A673 (cell line): ENCODE data around the gene TUBA1C. TPM values are rescaled to one million over a fixed set of nuclear protein-coding genes. Genes with fewer than 3 reads are reported as not detected.

Experiments
- BruUV-seq: library from RNA; stranded (reverse); fragments of 400-500 nt; replicated peaks from 2 replicates; lab custom pipeline; 2021; lab: Mats Ljungman, UMichigan
- CTCF ChIA-PET: fragments of 300-600 bp; sonication (Branson Sonifier 250); formaldehyde crosslinking; loops from one replicate; lab custom pipeline; 2022; ENCODE audit warnings: antibody characterized with exemption; lab: Charles Lee
- POLR2A ChIA-PET: fragments of 300-600 bp; sonication (Branson Sonifier 250); formaldehyde crosslinking; loops from one replicate; lab custom pipeline; 2022; ENCODE audit warnings: antibody characterized with exemption; ENCODE audit not compliant: low non-redundant PET; lab: Charles Lee
- DNase-seq: peaks from one replicate; pipeline ENCODE4 v3.0.0-alpha.2; 2015; ENCODE audit warnings: low spot score
- H3K27ac ChIP-seq: fragments of 200-600 bp; sonication (generic); 2 replicates; pipeline ENCODE4 v1.5.1; 2016; ENCODE audit warnings: mixed run types, low read depth, mild to moderate bottlenecking, mixed read lengths, antibody characterized with exemption, low read length; ENCODE audit not compliant: poor library complexity, severe bottlenecking
- H3K27me3 ChIP-seq: fragments of 200-600 bp; sonication (generic); replicated peaks from 2 replicates; pipeline ENCODE4 v1.6.1; 2017; ENCODE audit warnings: mixed run types, low read depth, mild to moderate bottlenecking, mixed read lengths, antibody characterized with exemption, low read length; ENCODE audit not compliant: insufficient read depth, poor library complexity
- H3K36me3 ChIP-seq: fragments of 200-600 bp; sonication (generic); 2 replicates; pipeline ENCODE4 v1.6.1; 2016; ENCODE audit warnings: mixed run types, mild to moderate bottlenecking, mixed read lengths, antibody characterized with exemption, low read length; ENCODE audit not compliant: insufficient read depth, poor library complexity, severe bottlenecking
- H3K4me1 ChIP-seq: fragments of 200-600 bp; sonication (generic); 2 replicates; pipeline ENCODE4 v1.6.1; 2017; ENCODE audit warnings: mixed run types, mild to moderate bottlenecking, mixed read lengths, antibody characterized with exemption, low read length; ENCODE audit not compliant: insufficient read depth, poor library complexity, severe bottlenecking
- H3K4me3 ChIP-seq: fragments of 200-600 bp; sonication (generic); 2 replicates; pipeline ENCODE4 v1.5.1; 2016; ENCODE audit warnings: low read depth, mixed run types, mild to moderate bottlenecking, mixed read lengths, low read length; ENCODE audit not compliant: poor library complexity, severe bottlenecking
- H3K9me3 ChIP-seq: fragments of 200-600 bp; sonication (generic); 2 replicates; pipeline ENCODE4 v1.6.1; 2016; ENCODE audit warnings: mixed run types, low read depth, mild to moderate bottlenecking, mixed read lengths, antibody characterized with exemption, low read length; ENCODE audit not compliant: poor library complexity, severe bottlenecking
- EZH2 ChIP-seq: fragments of 200-600 bp; sonication (generic); IDR thresholded peaks from 2 replicates; pipeline ENCODE4 v1.6.1; 2017; ENCODE audit warnings: borderline replicate concordance, low read depth, mild to moderate bottlenecking, mixed read lengths, antibody characterized with exemption, low read length; ENCODE audit not compliant: poor library complexity, severe bottlenecking
- intact Hi-C: fragments of 100-400 bp; cut with micrococcal nuclease; formaldehyde crosslinking; loops from one replicate; pipeline ENCODE4 v1.10.0; 2022; ENCODE audit not compliant: unreplicated experiment
- total RNA-seq: library from RNA; stranded (reverse); gene quantifications from 2 replicates; pipeline ENCODE4 v1.2.3, GENCODE V29; 2021
- TF ChIP-seq, protein P1 (sequence below): fragments of 300-800, 200-600 bp; sonication (generic); conservative IDR thresholded peaks from 2 replicates; pipeline ENCODE4 v1.5.1; 2017; ENCODE audit warnings: low read depth, mild to moderate bottlenecking, antibody characterized with exemption, low read length, moderate library complexity, mixed read lengths

TUBA1C gene
- total RNA-seq, 1 experiment from 2014 or later = 622 TPM

DNA sequence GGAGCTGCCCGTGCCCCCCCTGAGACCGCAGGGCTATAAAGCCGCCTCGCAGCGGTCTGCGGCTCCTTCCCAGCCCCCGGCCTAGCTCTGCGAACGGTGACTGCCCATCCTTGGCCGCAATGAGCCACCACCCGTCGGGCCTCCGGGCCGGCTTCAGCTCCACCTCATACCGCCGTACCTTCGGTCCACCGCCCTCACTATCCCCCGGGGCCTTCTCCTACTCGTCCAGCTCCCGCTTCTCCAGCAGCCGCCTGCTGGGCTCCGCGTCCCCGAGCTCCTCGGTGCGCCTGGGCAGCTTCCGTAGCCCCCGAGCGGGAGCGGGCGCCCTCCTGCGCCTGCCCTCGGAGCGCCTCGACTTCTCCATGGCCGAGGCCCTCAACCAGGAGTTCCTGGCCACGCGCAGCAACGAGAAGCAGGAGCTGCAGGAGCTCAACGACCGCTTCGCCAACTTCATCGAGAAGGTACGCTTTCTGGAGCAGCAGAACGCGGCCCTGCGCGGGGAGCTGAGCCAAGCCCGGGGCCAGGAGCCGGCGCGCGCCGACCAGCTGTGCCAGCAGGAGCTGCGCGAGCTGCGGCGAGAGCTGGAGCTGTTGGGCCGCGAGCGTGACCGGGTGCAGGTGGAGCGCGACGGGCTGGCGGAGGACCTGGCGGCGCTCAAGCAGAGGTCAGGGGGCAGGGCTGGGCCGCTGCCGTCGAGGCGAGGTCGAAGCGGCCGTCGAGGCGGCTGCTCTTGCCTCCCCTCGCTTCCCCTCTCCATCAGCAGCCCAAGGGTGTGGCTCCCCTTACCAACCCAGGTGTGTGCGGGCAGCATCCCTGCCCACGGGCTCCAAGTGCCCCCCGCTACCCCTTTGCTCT, 30.4 kb downstream of the TUBA1C start, which contains the start of gene PRPH:
Gene PRPH (plus strand): TSS at position 66 of the 855 bp plus-strand sequence. CDS start 54 bp downstream, at position 120.
- ChIA-PET CTCF (interaction anchor here (0.7 kb wide), 1 partner anchor 53 kb away, joined by 3 read pairs; no protein-coding TSS in a partner anchor), POLR2A (no interaction called here)
- no peak for DNase-seq
- Histone ChIP-seq H3K36me3 (no peaks in the 10 kb centered on the region), H3K4me3 (no peak within 1 kb of the TSS), H3K9me3 (no peaks in the 10 kb centered on the region), H3K27me3 (no peaks in the 10 kb centered on the region), H3K27ac (no peak within 1 kb of the TSS), H3K4me1 (peaks cover 17% of the 10 kb centered on the region)
- intact Hi-C loops = no loop called here
- no TSS peak for BruUV-seq
- no peak for TF ChIP-seq EZH2
- TF ChIP-seq, protein P1, sequence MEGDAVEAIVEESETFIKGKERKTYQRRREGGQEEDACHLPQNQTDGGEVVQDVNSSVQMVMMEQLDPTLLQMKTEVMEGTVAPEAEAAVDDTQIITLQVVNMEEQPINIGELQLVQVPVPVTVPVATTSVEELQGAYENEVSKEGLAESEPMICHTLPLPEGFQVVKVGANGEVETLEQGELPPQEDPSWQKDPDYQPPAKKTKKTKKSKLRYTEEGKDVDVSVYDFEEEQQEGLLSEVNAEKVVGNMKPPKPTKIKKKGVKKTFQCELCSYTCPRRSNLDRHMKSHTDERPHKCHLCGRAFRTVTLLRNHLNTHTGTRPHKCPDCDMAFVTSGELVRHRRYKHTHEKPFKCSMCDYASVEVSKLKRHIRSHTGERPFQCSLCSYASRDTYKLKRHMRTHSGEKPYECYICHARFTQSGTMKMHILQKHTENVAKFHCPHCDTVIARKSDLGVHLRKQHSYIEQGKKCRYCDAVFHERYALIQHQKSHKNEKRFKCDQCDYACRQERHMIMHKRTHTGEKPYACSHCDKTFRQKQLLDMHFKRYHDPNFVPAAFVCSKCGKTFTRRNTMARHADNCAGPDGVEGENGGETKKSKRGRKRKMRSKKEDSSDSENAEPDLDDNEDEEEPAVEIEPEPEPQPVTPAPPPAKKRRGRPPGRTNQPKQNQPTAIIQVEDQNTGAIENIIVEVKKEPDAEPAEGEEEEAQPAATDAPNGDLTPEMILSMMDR = no peak

DNA sequence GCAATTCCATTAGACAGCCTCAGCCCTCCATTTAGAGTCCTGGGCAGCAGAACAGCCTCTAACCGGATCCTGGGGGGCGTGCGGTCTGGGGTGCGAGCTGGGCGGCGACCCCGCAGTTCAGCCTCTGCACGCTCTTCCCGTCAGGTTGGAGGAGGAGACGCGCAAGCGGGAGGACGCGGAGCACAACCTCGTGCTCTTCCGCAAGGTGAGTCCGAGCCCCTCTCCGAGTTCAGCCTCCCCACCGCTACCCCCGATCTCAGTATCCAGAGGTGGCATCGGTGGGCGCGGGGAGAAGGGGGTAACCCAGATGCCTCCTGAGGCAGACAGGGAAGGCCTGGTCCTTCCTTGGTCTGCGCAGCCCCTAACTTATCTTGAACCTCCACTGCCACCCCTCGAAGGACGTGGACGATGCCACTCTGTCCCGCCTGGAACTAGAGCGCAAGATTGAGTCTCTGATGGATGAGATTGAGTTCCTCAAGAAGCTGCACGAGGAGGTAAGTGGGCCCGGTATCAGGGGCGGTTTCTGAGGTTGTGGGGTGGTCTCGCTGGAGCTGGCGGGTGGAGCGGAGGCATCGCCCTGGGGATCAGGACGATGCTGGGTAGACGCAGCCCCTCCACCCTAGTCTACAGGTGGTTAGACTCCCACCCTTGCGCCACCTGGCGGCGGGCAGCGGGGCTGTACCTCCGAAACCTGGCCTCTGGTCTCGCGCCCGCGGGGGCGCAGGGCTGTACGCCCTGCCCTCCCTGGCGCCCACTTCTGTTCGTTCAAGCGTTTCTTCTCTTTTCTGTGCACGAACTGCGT, 31.4 kb downstream of the TUBA1C start:
- peaks cover 17% of the 10 kb centered on the region for H3K4me1 ChIP-seq
- ChIA-PET POLR2A (no interaction called here), CTCF (interaction anchor here (0.6 kb wide), 1 partner anchor 126 kb away, joined by 5 read pairs; no protein-coding TSS in a partner anchor)
- DNase-seq = no peak
- no TSS peak for BruUV-seq
- H3K27me3 ChIP-seq = no peaks in the 10 kb centered on the region
- no peaks in the 10 kb centered on the region for H3K9me3 ChIP-seq
- no peaks in the 10 kb centered on the region for H3K36me3 ChIP-seq
- no peak overlapping the region for H3K4me3 ChIP-seq
- TF ChIP-seq EZH2 = no peak
- TF ChIP-seq, protein P1 = peak; percentile 64
- H3K27ac ChIP-seq = no peak overlapping the region
- intact Hi-C loops = no loop called here
